CD8-positive, alpha-beta memory T cell (primary cell): ENCODE measurements around the gene PSMD11. TPM values are rescaled to one million over a fixed set of nuclear protein-coding genes. Genes with fewer than 3 reads are reported as not detected.

Experiments
- CTCF ChIA-PET: fragments of 350-600 bp; sonication (Branson Sonifier 250); formaldehyde crosslinking; loops from one replicate; lab custom pipeline; 2021; ENCODE audit warnings: antibody characterized with exemption; lab: Charles Lee
- POLR2A ChIA-PET: fragments of 350-600 bp; sonication (Branson Sonifier 250); formaldehyde crosslinking; loops from one replicate; lab custom pipeline; 2021; ENCODE audit warnings: antibody characterized with exemption; lab: Charles Lee
- DNase-seq, 5 donors: peaks; one replicate each; pipeline versions ENCODE4 v3.0.0 to v3.0.0-alpha.2; 2020 to 2022; ENCODE audit warnings: mixed read lengths in 1 of 5
- H3K27ac ChIP-seq: one replicate; pipeline ENCODE4 v1.7.0; 2013; ENCODE audit warnings: low read depth, mild to moderate bottlenecking, low read length, moderate library complexity
- H3K27me3 ChIP-seq: 2 replicates; pipeline ENCODE4 v1.7.0; 2013; ENCODE audit warnings: low read length, mild to moderate bottlenecking; ENCODE audit not compliant: insufficient read depth, poor library complexity, severe bottlenecking
- H3K36me3 ChIP-seq: 2 replicates; pipeline ENCODE4 v1.7.0; 2013; ENCODE audit warnings: mild to moderate bottlenecking, low read length, moderate library complexity; ENCODE audit not compliant: insufficient read depth
- H3K4me1 ChIP-seq: 2 replicates; pipeline ENCODE4 v1.7.0; 2013; ENCODE audit warnings: mild to moderate bottlenecking, low read length, moderate library complexity; ENCODE audit not compliant: insufficient read depth
- H3K4me3 ChIP-seq: 2 replicates; pipeline ENCODE4 v1.7.0; 2013; ENCODE audit warnings: mild to moderate bottlenecking, low read length
- H3K9me3 ChIP-seq: 2 replicates; pipeline ENCODE4 v1.7.0; 2013; ENCODE audit warnings: mild to moderate bottlenecking, low read length
- H3K27ac Mint-ChIP-seq, 8 donors: one replicate each; pipeline ENCODE4 v1.8.0; 2020 to 2021; ENCODE audit warnings: mixed read lengths in 8 of 8, mild to moderate bottlenecking in 6 of 8, inconsistent platforms in 3 of 8, moderate library complexity in 3 of 8
- H3K27me3 Mint-ChIP-seq, 2 donors: one replicate each; pipeline ENCODE4 v1.8.0; 2020 to 2021; ENCODE audit warnings: mixed read lengths in 2 of 2, mild to moderate bottlenecking in 1 of 2, moderate library complexity in 1 of 2
- H3K36me3 Mint-ChIP-seq, 3 donors: one replicate each; pipeline ENCODE4 v1.8.0; 2020 to 2021; ENCODE audit warnings: mixed read lengths in 3 of 3, inconsistent platforms in 1 of 3, mild to moderate bottlenecking in 1 of 3
- H3K4me1 Mint-ChIP-seq, 3 donors: one replicate each; pipeline ENCODE4 v1.8.0; 2020 to 2021; ENCODE audit warnings: mixed read lengths in 3 of 3, inconsistent platforms in 1 of 3, mild to moderate bottlenecking in 1 of 3
- H3K4me3 Mint-ChIP-seq, 7 donors: one replicate each; pipeline ENCODE4 v1.8.0; 2020 to 2021; ENCODE audit warnings: mixed read lengths in 7 of 7, mild to moderate bottlenecking in 6 of 7, moderate library complexity in 4 of 7, inconsistent platforms in 2 of 7
- H3K9me3 Mint-ChIP-seq, 5 donors: one replicate each; pipeline ENCODE4 v1.8.0; 2020 to 2022; ENCODE audit warnings: mixed read lengths in 5 of 5, mild to moderate bottlenecking in 3 of 5, moderate library complexity in 2 of 5, inconsistent platforms in 1 of 5
- polyA plus RNA-seq: library from polyadenylated mRNA; unstranded; fragments of 300-500 nt; fragmentation: Illumina TruSeq; gene quantifications from one replicate; pipeline ENCODE4 v1.2.3, GENCODE V29; 2021
- total RNA-seq, 2 experiments: library from RNA; stranded (reverse); gene quantifications; one replicate each; pipeline ENCODE4 v1.2.3, GENCODE V29; 2021

PSMD11 gene
- total and polyA plus RNA-seq, 3 experiments from 2014 or later = 145 to 187 (median 175) TPM

GRCh38 chr17:32527146-32527545 is 82.8 kb downstream of the PSMD11 start:
- Histone ChIP-seq H3K36me3 (no peaks in the 10 kb centered on the region), H3K27me3 (no peaks in the 10 kb centered on the region), H3K4me3 (no peak overlapping the region), H3K27ac (no peak overlapping the region), H3K4me1 (peaks cover 32% of the 10 kb centered on the region), H3K9me3 (no peaks in the 10 kb centered on the region)
- CTCF ChIA-PET = interaction anchor here (1.4 to 2.2 kb wide), 2 partner anchors 11 to 43 kb away, joined by 5 to 7 read pairs; no protein-coding TSS in a partner anchor
- Mint-ChIP-seq H3K36me3 (peaks cover 0 to 3% (median 0%) of the 10 kb centered on the region in 3 donors), H3K9me3 (no peaks in the 10 kb centered on the region), H3K27ac (peak overlapping the region in 1 of 8 donors; percentile 14), H3K4me1 (peaks cover 39 to 52% (median 41%) of the 10 kb centered on the region in 3 donors), H3K27me3 (peaks cover 2 to 3% of the 10 kb centered on the region in 2 donors), H3K4me3 (peak overlapping the region in 1 of 7 donors; percentile 29)
- DNase-seq = no peak
- POLR2A ChIA-PET = interaction anchor here (0.9 kb wide), 1 partner anchor 14 kb away, joined by 4 read pairs; no protein-coding TSS in a partner anchor

- H3K27me3 Mint-ChIP-seq = peaks cover 3 to 4% of the 10 kb centered on the region in 2 donors
- ChIA-PET CTCF (interaction anchor here (1.1 to 1.4 kb wide), 2 partner anchors 11 to 13 kb away, joined by 3 to 5 read pairs; no protein-coding TSS in a partner anchor), POLR2A (no interaction called here)
- H3K36me3 Mint-ChIP-seq = peaks cover 0 to 2% (median 1%) of the 10 kb centered on the region in 3 donors
- no peak overlapping the region for H3K27ac ChIP-seq
- H3K4me3 Mint-ChIP-seq = peak overlapping the region in 6 of 7 donors; percentile 29 to 79 (median 72)
- peaks cover 18% of the 10 kb centered on the region for H3K4me1 ChIP-seq
- no peaks in the 10 kb centered on the region for H3K9me3 Mint-ChIP-seq
- H3K27ac Mint-ChIP-seq = peak overlapping the region; percentile 1 to 88 (median 72)
- H3K36me3 ChIP-seq = no peaks in the 10 kb centered on the region
- H3K4me1 Mint-ChIP-seq = peaks cover 23 to 40% (median 27%) of the 10 kb centered on the region in 3 donors
- DNase-seq = no peak
- no peaks in the 10 kb centered on the region for H3K27me3 ChIP-seq
- no peaks in the 10 kb centered on the region for H3K9me3 ChIP-seq
- no peak overlapping the region for H3K4me3 ChIP-seq
Measured at GRCh38 chr17:32528825-32529224, 84.5 kb downstream of the PSMD11 start.

- Histone ChIP-seq H3K36me3 (no peaks in the 10 kb centered on the region), H3K4me1 (peaks cover 12% of the 10 kb centered on the region), H3K4me3 (no peak overlapping the region), H3K27ac (no peak overlapping the region), H3K9me3 (no peaks in the 10 kb centered on the region), H3K27me3 (no peaks in the 10 kb centered on the region)
- ChIA-PET CTCF (no interaction called here), POLR2A (no interaction called here)
- Mint-ChIP-seq H3K27ac (peak overlapping the region in 3 of 8 donors; percentile 35 to 61 (median 43)), H3K4me1 (peaks cover 17 to 35% (median 22%) of the 10 kb centered on the region in 3 donors), H3K4me3 (peak overlapping the region in 1 of 7 donors; percentile 35), H3K27me3 (peaks cover 3 to 4% of the 10 kb centered on the region in 2 donors), H3K36me3 (peaks cover 0 to 2% (median 1%) of the 10 kb centered on the region in 3 donors), H3K9me3 (no peaks in the 10 kb centered on the region)
- DNase-seq = no peak
Measured at GRCh38 chr17:32529604-32530003, 85.3 kb downstream of the PSMD11 start.

Other genes starting within 250 kb of the PSMD11 start
- under 1 TPM; 0.20 to 0.33 TPM for gene RHBDL3, start 178.7 kb upstream of the PSMD11 start, total RNA-seq
- gene RHBDL3, start 178.7 kb upstream of the PSMD11 start, polyA plus RNA-seq = not detected
- 10 to 100 TPM; 24.7 to 33.4 TPM for gene C17orf75, start 102.3 kb upstream of the PSMD11 start, total RNA-seq
- gene C17orf75, start 102.3 kb upstream of the PSMD11 start, polyA plus RNA-seq = 12.6 TPM
- 100 to 1,000 TPM; 198 to 203 TPM for gene ZNF207, start 94.4 kb upstream of the PSMD11 start, total RNA-seq
- 147 TPM for gene ZNF207, start 94.4 kb upstream of the PSMD11 start, polyA plus RNA-seq
- 1 to 10 TPM; 6.8 to 7.0 TPM for gene CDK5R1, start 42.5 kb downstream of the PSMD11 start, total RNA-seq
- 6.0 TPM for gene CDK5R1, start 42.5 kb downstream of the PSMD11 start, polyA plus RNA-seq